Measurements from ENCODE around the gene CDKN1C.

The CDKN1C gene

DNA sequence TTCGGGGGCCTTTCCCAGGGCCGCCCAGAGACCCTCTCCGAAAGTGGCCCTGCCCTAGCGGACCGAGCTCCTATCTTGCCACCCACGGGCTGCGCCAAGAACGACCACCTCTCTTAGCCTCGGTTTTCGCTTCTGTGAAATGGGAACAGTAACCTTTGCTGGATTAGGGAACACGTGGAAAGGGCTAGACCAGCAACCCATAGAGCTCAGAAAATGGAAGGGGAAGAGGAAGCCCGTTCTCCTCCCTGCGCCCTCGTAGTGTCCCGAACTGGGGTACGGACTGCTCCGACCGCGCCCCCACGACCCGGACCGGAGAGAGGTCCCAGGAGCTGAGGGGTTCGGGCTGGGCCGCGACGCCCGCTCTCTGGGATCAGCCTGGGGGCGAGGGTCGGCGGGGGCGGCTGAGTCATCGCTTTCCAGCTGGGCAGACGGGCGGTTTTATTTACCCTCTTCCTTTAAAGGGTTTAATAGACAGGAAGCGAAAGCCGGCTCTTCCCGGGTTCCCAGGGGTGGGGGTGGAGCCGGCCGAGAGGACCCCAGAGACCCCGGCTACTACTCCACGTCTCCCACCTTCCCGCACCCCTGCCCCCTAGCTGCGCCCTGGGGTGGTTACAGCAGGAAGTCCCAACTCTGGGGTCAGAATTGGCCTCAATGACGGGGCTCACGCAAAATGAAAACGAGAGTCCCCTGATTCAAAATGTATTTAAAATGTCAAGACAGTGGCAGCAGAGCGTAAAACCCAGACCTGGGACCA is 44.6 kb upstream of the CDKN1C start (continued):
- TF ChIP-seq, protein P1, sequence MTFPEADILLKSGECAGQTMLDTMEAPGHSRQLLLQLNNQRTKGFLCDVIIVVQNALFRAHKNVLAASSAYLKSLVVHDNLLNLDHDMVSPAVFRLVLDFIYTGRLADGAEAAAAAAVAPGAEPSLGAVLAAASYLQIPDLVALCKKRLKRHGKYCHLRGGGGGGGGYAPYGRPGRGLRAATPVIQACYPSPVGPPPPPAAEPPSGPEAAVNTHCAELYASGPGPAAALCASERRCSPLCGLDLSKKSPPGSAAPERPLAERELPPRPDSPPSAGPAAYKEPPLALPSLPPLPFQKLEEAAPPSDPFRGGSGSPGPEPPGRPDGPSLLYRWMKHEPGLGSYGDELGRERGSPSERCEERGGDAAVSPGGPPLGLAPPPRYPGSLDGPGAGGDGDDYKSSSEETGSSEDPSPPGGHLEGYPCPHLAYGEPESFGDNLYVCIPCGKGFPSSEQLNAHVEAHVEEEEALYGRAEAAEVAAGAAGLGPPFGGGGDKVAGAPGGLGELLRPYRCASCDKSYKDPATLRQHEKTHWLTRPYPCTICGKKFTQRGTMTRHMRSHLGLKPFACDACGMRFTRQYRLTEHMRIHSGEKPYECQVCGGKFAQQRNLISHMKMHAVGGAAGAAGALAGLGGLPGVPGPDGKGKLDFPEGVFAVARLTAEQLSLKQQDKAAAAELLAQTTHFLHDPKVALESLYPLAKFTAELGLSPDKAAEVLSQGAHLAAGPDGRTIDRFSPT (tag by site-specific recombination; IDR thresholded peaks at IDR 0.05), result no peak
- TF ChIP-seq KLF7 (tag by site-specific recombination; IDR thresholded peaks at IDR 0.05; ENCODE audit: borderline replicate concordance), result 0 out of 2 replicates have a peak, but pooled peaks have one; percentile 44
- TF ChIP-seq, protein P2, sequence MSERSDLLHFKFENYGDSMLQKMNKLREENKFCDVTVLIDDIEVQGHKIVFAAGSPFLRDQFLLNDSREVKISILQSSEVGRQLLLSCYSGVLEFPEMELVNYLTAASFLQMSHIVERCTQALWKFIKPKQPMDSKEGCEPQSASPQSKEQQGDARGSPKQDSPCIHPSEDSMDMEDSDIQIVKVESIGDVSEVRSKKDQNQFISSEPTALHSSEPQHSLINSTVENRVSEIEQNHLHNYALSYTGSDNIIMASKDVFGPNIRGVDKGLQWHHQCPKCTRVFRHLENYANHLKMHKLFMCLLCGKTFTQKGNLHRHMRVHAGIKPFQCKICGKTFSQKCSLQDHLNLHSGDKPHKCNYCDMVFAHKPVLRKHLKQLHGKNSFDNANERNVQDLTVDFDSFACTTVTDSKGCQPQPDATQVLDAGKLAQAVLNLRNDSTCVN (tag by site-specific recombination; optimal IDR thresholded peaks at IDR 0.05), result peak; percentile 12
- TF ChIP-seq ZXDB (tag by site-specific recombination; IDR thresholded peaks at IDR 0.05), result 0 out of 2 replicates have a peak, but pooled peaks have one; percentile 40
- no peak for TF ChIP-seq ZNF366 (tag by site-specific recombination; conservative IDR thresholded peaks at IDR 0.05)
- TF ChIP-seq, protein P3, sequence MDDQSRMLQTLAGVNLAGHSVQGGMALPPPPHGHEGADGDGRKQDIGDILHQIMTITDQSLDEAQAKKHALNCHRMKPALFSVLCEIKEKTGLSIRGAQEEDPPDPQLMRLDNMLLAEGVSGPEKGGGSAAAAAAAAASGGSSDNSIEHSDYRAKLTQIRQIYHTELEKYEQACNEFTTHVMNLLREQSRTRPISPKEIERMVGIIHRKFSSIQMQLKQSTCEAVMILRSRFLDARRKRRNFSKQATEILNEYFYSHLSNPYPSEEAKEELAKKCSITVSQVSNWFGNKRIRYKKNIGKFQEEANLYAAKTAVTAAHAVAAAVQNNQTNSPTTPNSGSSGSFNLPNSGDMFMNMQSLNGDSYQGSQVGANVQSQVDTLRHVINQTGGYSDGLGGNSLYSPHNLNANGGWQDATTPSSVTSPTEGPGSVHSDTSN (CRISPR knock-in tag; IDR thresholded peaks at IDR 0.05), result no peak
- TF ChIP-seq, protein P4, sequence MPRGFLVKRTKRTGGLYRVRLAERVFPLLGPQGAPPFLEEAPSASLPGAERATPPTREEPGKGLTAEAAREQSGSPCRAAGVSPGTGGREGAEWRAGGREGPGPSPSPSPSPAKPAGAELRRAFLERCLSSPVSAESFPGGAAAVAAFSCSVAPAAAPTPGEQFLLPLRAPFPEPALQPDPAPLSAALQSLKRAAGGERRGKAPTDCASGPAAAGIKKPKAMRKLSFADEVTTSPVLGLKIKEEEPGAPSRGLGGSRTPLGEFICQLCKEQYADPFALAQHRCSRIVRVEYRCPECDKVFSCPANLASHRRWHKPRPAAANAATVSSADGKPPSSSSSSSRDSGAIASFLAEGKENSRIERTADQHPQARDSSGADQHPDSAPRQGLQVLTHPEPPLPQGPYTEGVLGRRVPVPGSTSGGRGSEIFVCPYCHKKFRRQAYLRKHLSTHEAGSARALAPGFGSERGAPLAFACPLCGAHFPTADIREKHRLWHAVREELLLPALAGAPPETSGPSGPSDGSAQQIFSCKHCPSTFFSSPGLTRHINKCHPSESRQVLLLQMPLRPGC (tag by site-specific recombination; IDR thresholded peaks at IDR 0.05), result 0 out of 2 replicates have a peak, but pooled peaks have one; percentile 20
- no peak for TF ChIP-seq ZNF571 (tag by site-specific recombination; IDR thresholded peaks at IDR 0.05)
- no peak for TF ChIP-seq ZNF211 (tag by site-specific recombination; IDR thresholded peaks at IDR 0.05; ENCODE audit: low read depth)
- TF ChIP-seq ZNF37A (tag by site-specific recombination; IDR thresholded peaks at IDR 0.05), result no peak
- no peak for TF ChIP-seq ZNF596 (tag by site-specific recombination; IDR thresholded peaks at IDR 0.05)
- TF ChIP-seq, protein P5, sequence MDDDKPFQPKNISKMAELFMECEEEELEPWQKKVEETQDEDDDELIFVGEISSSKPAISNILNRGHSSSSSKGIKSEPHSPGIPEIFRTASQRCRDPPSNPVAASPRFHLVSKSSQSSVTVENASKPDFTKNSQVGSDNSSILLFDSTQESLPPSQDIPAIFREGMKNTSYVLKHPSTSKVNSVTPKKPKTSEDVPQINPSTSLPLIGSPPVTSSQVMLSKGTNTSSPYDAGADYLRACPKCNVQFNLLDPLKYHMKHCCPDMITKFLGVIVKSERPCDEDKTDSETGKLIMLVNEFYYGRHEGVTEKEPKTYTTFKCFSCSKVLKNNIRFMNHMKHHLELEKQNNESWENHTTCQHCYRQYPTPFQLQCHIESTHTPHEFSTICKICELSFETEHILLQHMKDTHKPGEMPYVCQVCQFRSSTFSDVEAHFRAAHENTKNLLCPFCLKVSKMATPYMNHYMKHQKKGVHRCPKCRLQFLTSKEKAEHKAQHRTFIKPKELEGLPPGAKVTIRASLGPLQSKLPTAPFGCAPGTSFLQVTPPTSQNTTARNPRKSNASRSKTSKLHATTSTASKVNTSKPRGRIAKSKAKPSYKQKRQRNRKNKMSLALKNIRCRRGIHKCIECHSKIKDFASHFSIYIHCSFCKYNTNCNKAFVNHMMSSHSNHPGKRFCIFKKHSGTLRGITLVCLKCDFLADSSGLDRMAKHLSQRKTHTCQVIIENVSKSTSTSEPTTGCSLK (tag by site-specific recombination; IDR thresholded peaks at IDR 0.05), result no peak
- no peak for TF ChIP-seq BCL11A (tag by site-specific recombination; IDR thresholded peaks at IDR 0.05; ENCODE audit: low read depth)
- TF ChIP-seq ZNF24 (tag by site-specific recombination; IDR thresholded peaks at IDR 0.05), result no peak

DNA sequence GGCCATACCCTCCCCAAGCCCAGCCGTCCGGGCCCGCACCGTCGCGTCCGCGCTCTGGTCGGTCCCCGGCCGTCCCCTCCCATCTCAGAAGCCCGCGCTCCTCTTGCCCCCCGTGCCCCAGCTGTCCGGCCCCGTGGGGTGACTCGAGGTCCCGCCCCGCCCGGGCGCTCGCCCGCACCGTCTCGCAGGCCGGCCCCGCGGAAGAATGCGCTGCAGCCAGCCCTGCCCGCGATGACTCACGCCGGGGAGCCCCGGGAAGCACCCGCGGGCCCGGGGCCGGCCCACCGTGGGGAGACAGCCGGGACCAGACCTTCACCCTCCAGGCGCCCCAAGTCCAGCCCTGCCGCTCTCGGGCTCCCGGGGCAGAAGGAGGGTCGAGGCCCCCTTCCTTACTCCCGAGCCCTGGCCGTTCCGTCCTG is 44.0 kb upstream of the CDKN1C start:
- CTCF ChIA-PET, result interaction anchor here (0.6 to 3.7 kb wide), 19 partner anchors 9 to 916 kb away, joined by 3 to 25 read pairs (median 5); no protein-coding TSS in a partner anchor
- no peaks in the 10 kb centered on the region for H3K36me3 ChIP-seq (ENCODE audit: control insufficient read depth in 2 of 2, insufficient read depth in 1 of 2, low read length in 2 of 2)
- POLR2A ChIA-PET, result interaction anchor here (0.6 to 2.3 kb wide), 24 partner anchors 10 to 398 kb away, joined by 3 to 22 read pairs (median 4); partner anchors contain the start of genes CDKN1C and NAP1L4
- H3K9me3 ChIP-seq (ENCODE audit: control insufficient read depth, insufficient read depth, low read depth, low read length), result no peaks in the 10 kb centered on the region
- H3K4me3 ChIP-seq (ENCODE audit: low read depth, low read length), result peak overlapping the region; percentile 33
- no peaks in the 10 kb centered on the region for H3K4me1 ChIP-seq (ENCODE audit: control insufficient read depth, insufficient read depth, low read length)
- H3K27ac ChIP-seq (ENCODE audit: extremely low read depth, low read depth, low read length), result no peak overlapping the region
- TF ChIP-seq ZNF423 (tag by site-specific recombination; IDR thresholded peaks at IDR 0.05), result 0 out of 2 replicates have a peak, but pooled peaks have one; percentile 26
- TF ChIP-seq MYNN (tag by site-specific recombination; IDR thresholded peaks at IDR 0.05; ENCODE audit: borderline replicate concordance), result no peak
- no peak for TF ChIP-seq ZNF701 (tag by site-specific recombination; IDR thresholded peaks at IDR 0.05)
- no peak for TF ChIP-seq ZNF596 (tag by site-specific recombination; IDR thresholded peaks at IDR 0.05)
- no peak for TF ChIP-seq ZNF121 (tag by site-specific recombination; IDR thresholded peaks at IDR 0.05)
- TF ChIP-seq, protein P2 (tag by site-specific recombination; optimal IDR thresholded peaks at IDR 0.05), result peak; percentile 42
- TF ChIP-seq, protein P6, sequence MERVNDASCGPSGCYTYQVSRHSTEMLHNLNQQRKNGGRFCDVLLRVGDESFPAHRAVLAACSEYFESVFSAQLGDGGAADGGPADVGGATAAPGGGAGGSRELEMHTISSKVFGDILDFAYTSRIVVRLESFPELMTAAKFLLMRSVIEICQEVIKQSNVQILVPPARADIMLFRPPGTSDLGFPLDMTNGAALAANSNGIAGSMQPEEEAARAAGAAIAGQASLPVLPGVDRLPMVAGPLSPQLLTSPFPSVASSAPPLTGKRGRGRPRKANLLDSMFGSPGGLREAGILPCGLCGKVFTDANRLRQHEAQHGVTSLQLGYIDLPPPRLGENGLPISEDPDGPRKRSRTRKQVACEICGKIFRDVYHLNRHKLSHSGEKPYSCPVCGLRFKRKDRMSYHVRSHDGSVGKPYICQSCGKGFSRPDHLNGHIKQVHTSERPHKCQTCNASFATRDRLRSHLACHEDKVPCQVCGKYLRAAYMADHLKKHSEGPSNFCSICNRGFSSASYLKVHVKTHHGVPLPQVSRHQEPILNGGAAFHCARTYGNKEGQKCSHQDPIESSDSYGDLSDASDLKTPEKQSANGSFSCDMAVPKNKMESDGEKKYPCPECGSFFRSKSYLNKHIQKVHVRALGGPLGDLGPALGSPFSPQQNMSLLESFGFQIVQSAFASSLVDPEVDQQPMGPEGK (tag by site-specific recombination; IDR thresholded peaks at IDR 0.05), result no peak; the same call in 1 of the 2 replicates
- TF ChIP-seq GLIS1 (tag by site-specific recombination; IDR thresholded peaks at IDR 0.05), result peak; percentile 52; the same call in 1 of the 2 replicates
- no peak; the same call in 1 of the 2 replicates for TF ChIP-seq KLF8 (tag by site-specific recombination; IDR thresholded peaks at IDR 0.05)
- no peak for TF ChIP-seq YY1 (tag by site-specific recombination; IDR thresholded peaks at IDR 0.05)
- no peak for TF ChIP-seq ZNF184 (tag by site-specific recombination; IDR thresholded peaks at IDR 0.05)
